Activated T-cell treated with anti-CD3 and anti-CD28 coated beads for 4 hours (primary cell): ENCODE results near the gene NTM.

Source experiments
- DNase-seq: peaks from one replicate; pipeline ENCODE4 v3.0.0-alpha.2; 2020

NTM gene

DNA sequence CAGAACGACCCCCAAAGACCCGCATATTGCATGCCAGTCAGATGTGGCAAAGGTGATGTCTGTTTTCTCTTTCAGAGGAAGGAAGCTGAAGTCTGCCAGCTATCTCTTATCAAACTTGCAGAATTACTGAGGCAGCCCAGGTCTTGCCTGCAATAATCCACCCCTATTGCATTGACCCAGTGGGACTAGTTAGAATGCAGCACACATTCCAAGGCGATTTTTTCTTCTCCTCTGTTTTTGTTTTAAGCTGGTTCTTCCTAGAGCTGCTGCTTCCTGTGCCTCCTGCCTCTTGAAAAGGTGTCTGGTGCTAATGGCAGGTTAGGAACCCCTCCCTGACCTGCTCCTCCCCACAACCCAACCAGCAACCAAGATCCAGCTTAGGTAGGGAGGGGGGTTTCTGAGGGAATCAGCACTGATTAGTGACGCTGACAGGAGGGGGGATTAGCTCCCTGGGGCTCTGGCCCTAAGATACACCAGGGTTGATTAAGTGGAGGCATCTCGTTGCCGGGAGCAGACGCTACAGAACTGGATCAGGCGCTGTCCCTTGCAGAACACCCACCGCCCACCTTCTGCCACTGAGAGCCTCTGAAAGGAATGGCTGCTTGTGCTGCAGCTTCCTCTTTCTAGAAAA is 2.8 kb downstream of the NTM start:
- no peak for DNase-seq

DNA sequence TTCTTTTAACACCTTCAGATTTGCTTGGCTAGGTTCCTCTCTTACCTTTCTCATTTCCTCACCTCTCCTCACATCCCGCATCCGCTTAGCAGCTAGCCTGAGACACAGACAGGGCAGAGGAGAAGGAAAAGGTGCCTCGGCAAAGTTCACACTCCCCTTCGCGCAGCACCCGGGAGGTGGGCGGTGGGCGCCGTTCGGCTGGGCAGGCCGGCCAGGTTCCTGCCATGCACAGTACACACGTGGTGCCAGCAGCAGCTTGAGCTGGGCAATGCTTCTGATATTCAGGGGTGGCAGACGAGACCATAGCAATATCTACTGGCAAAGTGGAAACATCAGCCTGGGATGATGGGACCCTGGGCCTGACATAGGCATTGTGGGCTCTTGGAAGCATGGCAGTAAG is 3.3 kb downstream of the NTM start:
- DNase-seq, result no peak

DNA sequence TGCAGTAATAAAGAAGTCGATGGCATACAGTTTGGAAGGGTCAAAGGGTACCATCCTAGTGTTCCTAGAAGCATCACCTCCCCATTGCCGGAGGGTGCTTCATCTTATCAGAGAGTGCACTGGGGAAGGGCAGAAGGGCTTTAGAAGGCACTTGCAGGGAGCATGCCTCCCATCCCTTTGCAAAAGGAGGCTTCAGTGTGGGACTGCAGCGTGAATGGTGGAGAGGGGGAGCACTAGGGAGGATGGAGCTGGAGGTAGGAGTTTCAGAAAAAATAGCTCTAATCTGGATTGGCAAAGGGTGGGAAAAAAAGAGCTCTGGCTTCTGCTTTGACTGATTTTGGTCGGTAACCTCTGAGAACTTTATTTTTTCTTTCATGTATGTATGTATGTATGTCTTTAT is 5.0 kb downstream of the NTM start:
- no peak for DNase-seq

GRCh38 chr11:131375915-131376314 is 5.5 kb downstream of the NTM start:
- DNase-seq, result no peak

GRCh38 chr11:131378931-131379330 is 8.5 kb downstream of the NTM start:
- no peak for DNase-seq

GRCh38 chr11:131385763-131386390 is 15.5 kb downstream of the NTM start:
- no peak for DNase-seq

- no peak for DNase-seq
Observed at GRCh38 chr11:131386408-131386807, 16.0 kb downstream of the NTM start.

- no peak for DNase-seq
Observed at GRCh38 chr11:131388030-131388429, 17.6 kb downstream of the NTM start.

- DNase-seq, result no peak
Observed at GRCh38 chr11:131389582-131389981, 19.2 kb downstream of the NTM start.

- DNase-seq, result no peak
Observed at GRCh38 chr11:131391176-131391575, 20.8 kb downstream of the NTM start.

DNA sequence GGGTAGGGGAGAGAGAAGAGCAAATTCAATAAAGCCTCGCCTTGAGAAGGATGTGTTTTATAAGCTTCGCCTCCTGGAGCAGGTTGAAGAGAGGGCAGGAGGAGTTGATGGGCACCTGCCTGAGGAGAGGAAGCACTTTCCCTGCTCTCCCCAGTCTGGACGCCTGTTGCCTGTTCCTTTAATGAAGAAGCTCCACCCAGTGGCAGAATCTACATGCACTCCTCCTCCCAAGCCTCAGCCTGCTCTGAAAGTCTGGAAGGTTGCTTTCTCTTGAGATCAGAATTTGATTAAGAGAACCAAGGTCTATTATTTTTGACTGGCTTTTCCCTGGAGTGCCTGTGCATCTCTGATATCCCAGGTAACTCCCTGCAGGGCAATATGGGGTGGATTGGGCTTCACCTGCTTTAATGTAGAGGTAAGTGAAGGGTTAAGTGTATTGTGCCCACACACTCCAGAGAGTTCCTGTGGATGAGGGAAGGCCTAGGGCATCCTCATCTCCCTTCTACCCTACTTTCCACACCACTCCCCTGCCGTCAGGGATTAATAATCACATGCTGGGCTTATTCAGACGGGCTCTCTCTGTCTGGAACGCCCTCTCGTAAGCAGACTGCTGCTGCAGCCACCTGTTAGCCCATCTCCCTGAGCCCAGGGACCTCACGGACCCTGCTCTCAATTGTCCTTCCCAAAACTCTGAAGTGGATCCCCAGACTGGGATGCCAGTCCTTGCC is 22.3 kb downstream of the NTM start:
- DNase-seq, result no peak

- DNase-seq, result no peak
Observed at GRCh38 chr11:131393691-131394090, 23.3 kb downstream of the NTM start.

DNA sequence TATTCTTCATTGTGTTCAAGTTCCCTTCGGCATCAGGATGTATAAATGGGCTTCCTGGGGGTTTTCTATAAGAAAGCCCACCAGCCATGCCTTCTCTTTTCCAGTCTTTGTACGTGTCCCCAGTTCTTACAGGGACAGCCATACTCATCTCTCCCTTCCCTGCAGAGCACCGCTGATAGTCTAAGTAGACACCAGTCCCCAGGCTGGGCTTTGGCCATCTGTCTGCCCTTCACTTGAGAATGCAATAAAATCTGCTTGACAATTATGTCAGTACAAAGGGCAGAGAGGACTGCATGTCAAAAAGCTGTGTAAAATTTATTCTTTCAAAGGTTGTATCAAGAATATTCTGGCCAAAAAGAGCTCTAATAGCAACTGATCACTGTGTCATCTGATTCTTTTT is 27.3 kb downstream of the NTM start:
- no peak for DNase-seq

DNA sequence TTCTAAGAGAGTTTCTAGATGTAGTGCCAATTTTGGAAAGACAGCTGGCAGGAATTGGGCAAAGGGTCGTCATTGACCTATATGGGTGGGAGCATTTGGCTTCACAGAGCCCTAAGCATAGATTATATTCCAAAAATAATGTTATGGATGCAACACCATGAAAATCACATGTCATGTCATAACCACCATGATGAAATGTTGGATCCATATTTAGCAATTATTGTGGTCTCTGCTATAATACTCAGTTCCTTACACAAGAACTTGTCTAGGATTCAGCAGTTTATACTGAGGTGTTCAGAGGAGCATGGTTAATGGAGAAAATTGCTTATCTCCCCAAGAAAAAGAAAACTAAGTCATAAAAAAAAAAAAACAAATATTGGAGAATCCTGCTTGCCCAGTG is 31.6 kb downstream of the NTM start:
- DNase-seq, result no peak

GRCh38 chr11:131404010-131404409 is 33.6 kb downstream of the NTM start:
- DNase-seq, result no peak

DNA sequence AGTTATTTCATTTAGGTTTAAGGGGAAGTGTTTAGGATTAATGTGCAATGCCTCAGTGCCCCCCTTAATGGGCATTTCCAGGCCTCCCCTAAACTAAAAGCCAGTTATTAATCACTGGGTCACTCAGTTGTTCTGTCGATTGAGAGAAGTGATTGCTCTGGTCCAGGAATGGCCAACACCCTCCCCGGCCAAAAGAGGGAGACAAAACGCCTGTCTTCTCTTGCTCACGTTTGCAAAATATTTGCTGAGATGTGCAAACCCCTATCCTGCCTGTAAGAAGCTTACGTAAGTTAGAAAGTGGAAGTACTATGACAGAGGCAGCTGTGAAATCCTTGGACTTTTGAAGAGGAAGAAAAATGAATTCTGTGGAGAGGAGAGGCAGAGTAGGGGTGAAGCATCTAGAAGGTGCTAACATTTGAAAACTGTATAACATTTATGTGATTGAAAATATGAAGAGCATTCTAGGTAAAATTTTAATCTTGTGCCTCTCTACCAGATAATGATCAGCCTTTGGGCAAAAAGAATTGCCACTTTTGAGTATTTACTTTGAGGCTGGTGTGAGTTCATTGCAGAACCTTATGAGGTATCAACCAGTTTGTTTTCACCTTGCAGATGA is 37.7 kb downstream of the NTM start:
- DNase-seq, result no peak

- no peak for DNase-seq
Observed at GRCh38 chr11:131409345-131409744, 38.9 kb downstream of the NTM start.

GRCh38 chr11:131411636-131412035 is 41.2 kb downstream of the NTM start:
- DNase-seq, result no peak

- DNase-seq, result no peak
Observed at GRCh38 chr11:131412061-131412460, 41.6 kb downstream of the NTM start.

GRCh38 chr11:131413217-131413616 is 42.8 kb downstream of the NTM start:
- DNase-seq, result no peak

- no peak for DNase-seq
Observed at GRCh38 chr11:131418189-131418588, 47.8 kb downstream of the NTM start.

DNA sequence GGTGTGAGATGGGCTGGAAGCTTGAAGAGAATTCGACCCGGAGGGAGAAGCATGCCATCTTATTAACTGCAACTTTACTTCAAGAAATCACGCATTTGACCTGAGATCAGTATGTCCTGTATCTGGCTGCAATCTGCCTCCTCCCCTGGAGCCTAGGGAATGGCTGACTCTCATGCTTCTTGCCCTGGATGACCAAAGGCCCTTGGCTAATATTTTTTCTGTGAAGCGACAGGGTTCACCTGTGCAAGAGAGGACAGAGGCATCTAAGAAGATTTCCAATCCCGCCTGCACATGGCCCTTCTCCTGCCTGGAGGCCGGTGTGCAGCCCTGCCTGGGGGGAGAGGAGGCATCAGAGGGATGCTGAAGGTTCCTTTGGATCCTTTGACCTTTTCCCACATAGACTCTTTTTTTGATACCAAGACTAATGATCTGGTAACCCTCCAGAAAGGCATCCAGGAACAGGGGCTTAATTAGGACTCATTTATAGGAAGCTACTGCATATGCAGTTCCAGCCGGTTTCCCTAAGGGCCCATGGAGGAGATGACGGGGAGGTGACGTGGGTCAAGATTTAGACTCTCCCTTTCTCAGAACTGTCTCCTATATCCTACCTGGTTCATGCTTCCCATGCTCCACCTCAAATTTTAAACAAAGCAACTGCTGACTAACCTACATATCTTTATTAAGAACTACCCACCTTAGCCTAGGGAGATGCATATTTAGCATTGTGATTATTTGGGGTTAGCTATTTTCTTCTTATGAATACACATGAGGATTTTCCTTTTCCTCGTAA is 50.8 kb downstream of the NTM start:
- no peak for DNase-seq

- DNase-seq, result no peak
Observed at GRCh38 chr11:131422029-131422428, 51.6 kb downstream of the NTM start.
